ENCODE data around the gene FBXO3. TPM values are rescaled to one million over a fixed set of nuclear protein-coding genes. Genes with fewer than 3 reads are reported as not detected.

FBXO3 gene
- total and polyA plus RNA-seq, 2 experiments from 2014 or later, result 12.5 to 28.4 TPM

GRCh38 chr11:33787076-33787475, 12.8 kb upstream of the FBXO3 start (continued):
- TF ChIP-seq ZNF462 (CRISPR knock-in tag; IDR thresholded peaks at IDR 0.05), result no peak
- TF ChIP-seq JUNB (IDR thresholded peaks at IDR 0.05; ENCODE audit: unreplicated experiment), result no peak

- H3K4me3 ChIP-seq, result no peak overlapping the region
- H3F3A ChIP-seq (replicated peaks; ENCODE audit: low read depth), result no peaks in the 10 kb centered on the region
- H3K36me3 ChIP-seq (ENCODE audit: insufficient read depth), result no peaks in the 10 kb centered on the region
- peaks cover 4% of the 10 kb centered on the region; the same call in 2 of the 3 replicates for H3K4me1 Mint-ChIP-seq
- H3K79me2 ChIP-seq (replicated peaks; ENCODE audit: insufficient read depth), result no peaks in the 10 kb centered on the region
- H3K36me3 Mint-ChIP-seq (ENCODE audit: low read depth), result no peaks in the 10 kb centered on the region
- no peaks in the 10 kb centered on the region for H3K27me3 ChIP-seq (ENCODE audit: insufficient read depth)
- H3K27me3 Mint-ChIP-seq (ENCODE audit: insufficient read depth, low read depth, poor library complexity), result peaks cover 2% of the 10 kb centered on the region
- peaks cover 10% of the 10 kb centered on the region for H3K9me2 ChIP-seq (ENCODE audit: insufficient read depth)
- ATAC-seq (no peak), DNase-seq (ENCODE audit: low spot score) (no peak)
- no peaks in the 10 kb centered on the region for H3K9me3 Mint-ChIP-seq
- no peak overlapping the region for H3K27ac Mint-ChIP-seq
- no peak overlapping the region for H3K27ac ChIP-seq (ENCODE audit: low read depth)
- H2AFZ ChIP-seq, result no peak overlapping the region
- H3K4me3 Mint-ChIP-seq, result no peak overlapping the region
- no peak overlapping the region for H3K4me2 ChIP-seq
- H4K20me1 ChIP-seq (replicated peaks; ENCODE audit: insufficient read depth), result no peaks in the 10 kb centered on the region
- H3K4me1 ChIP-seq (ENCODE audit: insufficient read depth), result no peaks in the 10 kb centered on the region
- TF ChIP-seq ZNF462 (CRISPR knock-in tag; IDR thresholded peaks at IDR 0.05) (no peak), CTCF (conservative IDR thresholded peaks at IDR 0.05; ENCODE audit: low read depth in 2 of 2) (no peak), EZH2phosphoT487 (IDR thresholded peaks at IDR 0.05; ENCODE audit: unreplicated experiment) (no peak), STAT1 (IDR thresholded peaks at IDR 0.05; ENCODE audit: unreplicated experiment) (no peak), ZNF331 (CRISPR knock-in tag; IDR thresholded peaks at IDR 0.05; ENCODE audit: low read depth) (no peak), EZH2 (IDR thresholded peaks at IDR 0.05; ENCODE audit: low read depth, unreplicated experiment) (no peak), CREB1 (CRISPR knock-in tag; IDR thresholded peaks at IDR 0.05; ENCODE audit: low read depth) (no peak)
Observed at GRCh38 chr11:33785609-33786008, 11.3 kb upstream of the FBXO3 start.
